ENCODE results near the gene DOK7. TPM values are rescaled to one million over a fixed set of nuclear protein-coding genes. Genes with fewer than 3 reads are reported as not detected.

The DOK7 gene
- total RNA-seq, 2 donors from 2014 or later: 0.80 to 1.5 TPM

- Histone ChIP-seq H3K36me3 (no peaks in the 10 kb centered on the region), H3K9me3 (no peaks in the 10 kb centered on the region)
- intact Hi-C loops (cut with DNase I): loop anchor here (5.0 kb wide), 2 partner anchors 94 to 249 kb away; no protein-coding TSS in a partner anchor
These were observed 21.3 kb upstream of the DOK7 start, which contains the start of gene HGFAC for GRCh38 chr4:3441501-3442459. Gene HGFAC (plus strand): TSS chr4:3441968. CDS start chr4:3442002, 34 bp downstream.

GRCh38 chr4:3442460-3442958 is 20.6 kb upstream of the DOK7 start:
- H3K4me1 ChIP-seq: no peaks in the 10 kb centered on the region
- TF ChIP-seq, protein P1, sequence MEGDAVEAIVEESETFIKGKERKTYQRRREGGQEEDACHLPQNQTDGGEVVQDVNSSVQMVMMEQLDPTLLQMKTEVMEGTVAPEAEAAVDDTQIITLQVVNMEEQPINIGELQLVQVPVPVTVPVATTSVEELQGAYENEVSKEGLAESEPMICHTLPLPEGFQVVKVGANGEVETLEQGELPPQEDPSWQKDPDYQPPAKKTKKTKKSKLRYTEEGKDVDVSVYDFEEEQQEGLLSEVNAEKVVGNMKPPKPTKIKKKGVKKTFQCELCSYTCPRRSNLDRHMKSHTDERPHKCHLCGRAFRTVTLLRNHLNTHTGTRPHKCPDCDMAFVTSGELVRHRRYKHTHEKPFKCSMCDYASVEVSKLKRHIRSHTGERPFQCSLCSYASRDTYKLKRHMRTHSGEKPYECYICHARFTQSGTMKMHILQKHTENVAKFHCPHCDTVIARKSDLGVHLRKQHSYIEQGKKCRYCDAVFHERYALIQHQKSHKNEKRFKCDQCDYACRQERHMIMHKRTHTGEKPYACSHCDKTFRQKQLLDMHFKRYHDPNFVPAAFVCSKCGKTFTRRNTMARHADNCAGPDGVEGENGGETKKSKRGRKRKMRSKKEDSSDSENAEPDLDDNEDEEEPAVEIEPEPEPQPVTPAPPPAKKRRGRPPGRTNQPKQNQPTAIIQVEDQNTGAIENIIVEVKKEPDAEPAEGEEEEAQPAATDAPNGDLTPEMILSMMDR (IDR thresholded peaks at IDR 0.05): no peak
- no peaks in the 10 kb centered on the region for H3K27me3 ChIP-seq
- no peak overlapping the region for H3K27ac ChIP-seq
- intact Hi-C loops (cut with DNase I): loop anchor here (5.0 kb wide), 2 partner anchors 95 to 250 kb away; no protein-coding TSS in a partner anchor
- DNase-seq: no peak
- no peaks in the 10 kb centered on the region for H3K9me3 ChIP-seq
- no peak overlapping the region for H3K4me3 ChIP-seq
- no peak overlapping the region for H3K9ac ChIP-seq (ENCODE audit: low read depth in 2 of 2, low read length in 2 of 2)
- H3K36me3 ChIP-seq: no peaks in the 10 kb centered on the region

More at GRCh38 chr4:3441501-3442459, 21.3 kb upstream of the DOK7 start, which contains the start of gene HGFAC:
- Histone ChIP-seq H3K4me3 (no peak within 1 kb of the TSS), H3K27me3 (no peaks in the 10 kb centered on the region), H3K9ac (ENCODE audit: low read depth in 2 of 2, low read length in 2 of 2) (no peak within 1 kb of the TSS), H3K4me1 (peaks cover under 1% of the 10 kb centered on the region), H3K27ac (no peak within 1 kb of the TSS)
- TF ChIP-seq, protein P1 (IDR thresholded peaks at IDR 0.05): no peak
- no peak for DNase-seq

GRCh38 chr4:3442959-3443749 is 20.0 kb upstream of the DOK7 start:
- no peak overlapping the region for H3K27ac ChIP-seq
- intact Hi-C loops (cut with DNase I): loop anchor here (5.0 kb wide), 2 partner anchors 96 to 251 kb away; no protein-coding TSS in a partner anchor
- H3K36me3 ChIP-seq: no peaks in the 10 kb centered on the region
- no peaks in the 10 kb centered on the region for H3K4me1 ChIP-seq
- no peak overlapping the region for H3K4me3 ChIP-seq
- TF ChIP-seq, protein P1 (IDR thresholded peaks at IDR 0.05): peak; percentile 99
- no peaks in the 10 kb centered on the region for H3K27me3 ChIP-seq
- no peaks in the 10 kb centered on the region for H3K9me3 ChIP-seq
- peak; percentile 47 for DNase-seq
- no peak overlapping the region for H3K9ac ChIP-seq (ENCODE audit: low read depth in 2 of 2, low read length in 2 of 2)

- TF ChIP-seq, protein P1 (IDR thresholded peaks at IDR 0.05): no peak
- no peaks in the 10 kb centered on the region for H3K4me1 ChIP-seq
- intact Hi-C loops (cut with DNase I): loop anchor here (5.0 kb wide), 2 partner anchors 97 to 252 kb away; no protein-coding TSS in a partner anchor
- no peak for DNase-seq
- H3K9me3 ChIP-seq: no peaks in the 10 kb centered on the region
- H3K9ac ChIP-seq (ENCODE audit: low read depth in 2 of 2, low read length in 2 of 2): no peak overlapping the region
- no peak overlapping the region for H3K27ac ChIP-seq
- no peaks in the 10 kb centered on the region for H3K36me3 ChIP-seq
- H3K4me3 ChIP-seq: no peak overlapping the region
- H3K27me3 ChIP-seq: no peaks in the 10 kb centered on the region
These were observed 19.3 kb upstream of the DOK7 start for GRCh38 chr4:3443750-3444309.
